GM23338 (cell line): Measurements from ENCODE around the gene RAB34.

ENCODE experiments used
- CREB1 ChIP-seq: fragments of 250-450 bp; sonication (Bioruptor Pico); IDR thresholded peaks from 2 replicates; pipeline ENCODE4 v1.5.0; 2020; ENCODE audit warnings: low read depth, mild to moderate bottlenecking, moderate library complexity
- EZH2 ChIP-seq: fragments of 200-600 bp; sonication (generic); IDR thresholded peaks from one replicate; pipeline ENCODE4 v1.8.0; 2017; ENCODE audit warnings: antibody characterized with exemption, mild to moderate bottlenecking, low read depth; ENCODE audit not compliant: unreplicated experiment
- EZH2phosphoT487 ChIP-seq: fragments of 200-600 bp; sonication (generic); IDR thresholded peaks from one replicate; pipeline ENCODE4 v1.8.1; 2018; ENCODE audit warnings: antibody characterized with exemption; ENCODE audit not compliant: unreplicated experiment
- JUNB ChIP-seq: IDR thresholded peaks from one replicate; pipeline ENCODE4 v1.6.1; 2016; ENCODE audit warnings: antibody characterized with exemption; ENCODE audit not compliant: unreplicated experiment
- NANOG ChIP-seq: IDR thresholded peaks from 2 replicates; pipeline ENCODE4 v1.6.1; 2016; ENCODE audit warnings: antibody characterized with exemption, borderline replicate concordance
- POLR2AphosphoS5 ChIP-seq: IDR thresholded peaks from 2 replicates; pipeline ENCODE4 v1.6.1; 2016; ENCODE audit warnings: antibody characterized with exemption, low read depth
- STAT1 ChIP-seq: IDR thresholded peaks from one replicate; pipeline ENCODE4 v1.6.1; 2016; ENCODE audit warnings: antibody characterized with exemption; ENCODE audit not compliant: unreplicated experiment
- TF ChIP-seq, protein P1 (sequence below), 2 experiments: fragments of 200-600 bp in 1 of 2; sonication (generic) in 1 of 2; conservative IDR thresholded peaks; 2 replicates each; pipeline versions ENCODE4 v1.5.1 to v1.6.1; 2016 to 2017; ENCODE audit warnings: antibody characterized with exemption in 2 of 2, low read depth in 2 of 2, mild to moderate bottlenecking in 2 of 2, moderate library complexity in 1 of 2
- TF ChIP-seq, protein P2 (sequence below): IDR thresholded peaks from one replicate; pipeline ENCODE4 v1.6.1; 2018; ENCODE audit warnings: antibody characterized with exemption; ENCODE audit not compliant: unreplicated experiment
- TF ChIP-seq, protein P3 (sequence below): fragments of 250-450 bp; sonication (Bioruptor Pico); IDR thresholded peaks from 2 replicates; pipeline ENCODE4 v1.5.0; 2020; ENCODE audit warnings: mild to moderate bottlenecking, moderate library complexity

DNA sequence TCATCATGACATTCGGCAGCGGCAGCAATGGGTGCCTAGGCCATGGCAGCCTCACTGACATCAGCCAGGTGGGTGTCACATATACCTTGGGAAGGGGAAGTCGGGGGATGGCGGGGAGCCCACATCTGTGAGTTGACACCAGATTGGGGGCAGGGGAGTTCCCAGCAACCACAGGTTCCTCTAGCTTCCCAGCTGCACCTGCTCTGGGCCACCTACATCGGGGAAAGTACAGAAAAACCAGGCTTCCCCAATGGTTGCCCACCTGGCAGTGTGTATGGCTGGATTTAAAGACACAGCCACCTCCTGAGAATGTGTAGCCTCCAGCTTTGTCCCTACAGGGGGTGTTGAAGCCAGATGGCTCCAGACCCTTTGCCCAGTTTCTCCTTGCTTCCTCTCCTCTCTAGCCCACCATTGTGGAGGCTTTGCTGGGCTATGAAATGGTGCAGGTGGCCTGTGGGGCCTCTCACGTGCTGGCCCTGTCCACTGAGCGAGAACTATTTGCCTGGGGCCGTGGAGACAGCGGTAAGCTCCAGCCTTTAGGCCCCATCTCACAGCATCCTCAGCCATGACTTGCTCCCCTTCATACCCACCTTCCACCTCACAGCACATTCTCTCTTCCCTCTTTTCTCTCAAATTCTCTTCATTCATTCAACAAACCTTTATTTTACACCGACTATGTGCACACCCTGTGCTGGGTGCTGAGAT is 21.2 kb upstream of the RAB34 start:
- TF ChIP-seq, protein P1, sequence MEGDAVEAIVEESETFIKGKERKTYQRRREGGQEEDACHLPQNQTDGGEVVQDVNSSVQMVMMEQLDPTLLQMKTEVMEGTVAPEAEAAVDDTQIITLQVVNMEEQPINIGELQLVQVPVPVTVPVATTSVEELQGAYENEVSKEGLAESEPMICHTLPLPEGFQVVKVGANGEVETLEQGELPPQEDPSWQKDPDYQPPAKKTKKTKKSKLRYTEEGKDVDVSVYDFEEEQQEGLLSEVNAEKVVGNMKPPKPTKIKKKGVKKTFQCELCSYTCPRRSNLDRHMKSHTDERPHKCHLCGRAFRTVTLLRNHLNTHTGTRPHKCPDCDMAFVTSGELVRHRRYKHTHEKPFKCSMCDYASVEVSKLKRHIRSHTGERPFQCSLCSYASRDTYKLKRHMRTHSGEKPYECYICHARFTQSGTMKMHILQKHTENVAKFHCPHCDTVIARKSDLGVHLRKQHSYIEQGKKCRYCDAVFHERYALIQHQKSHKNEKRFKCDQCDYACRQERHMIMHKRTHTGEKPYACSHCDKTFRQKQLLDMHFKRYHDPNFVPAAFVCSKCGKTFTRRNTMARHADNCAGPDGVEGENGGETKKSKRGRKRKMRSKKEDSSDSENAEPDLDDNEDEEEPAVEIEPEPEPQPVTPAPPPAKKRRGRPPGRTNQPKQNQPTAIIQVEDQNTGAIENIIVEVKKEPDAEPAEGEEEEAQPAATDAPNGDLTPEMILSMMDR (conservative IDR thresholded peaks at IDR 0.05; ENCODE audit: low read depth in 2 of 2) = no peak
- no peak for TF ChIP-seq EZH2
- TF ChIP-seq, protein P2, sequence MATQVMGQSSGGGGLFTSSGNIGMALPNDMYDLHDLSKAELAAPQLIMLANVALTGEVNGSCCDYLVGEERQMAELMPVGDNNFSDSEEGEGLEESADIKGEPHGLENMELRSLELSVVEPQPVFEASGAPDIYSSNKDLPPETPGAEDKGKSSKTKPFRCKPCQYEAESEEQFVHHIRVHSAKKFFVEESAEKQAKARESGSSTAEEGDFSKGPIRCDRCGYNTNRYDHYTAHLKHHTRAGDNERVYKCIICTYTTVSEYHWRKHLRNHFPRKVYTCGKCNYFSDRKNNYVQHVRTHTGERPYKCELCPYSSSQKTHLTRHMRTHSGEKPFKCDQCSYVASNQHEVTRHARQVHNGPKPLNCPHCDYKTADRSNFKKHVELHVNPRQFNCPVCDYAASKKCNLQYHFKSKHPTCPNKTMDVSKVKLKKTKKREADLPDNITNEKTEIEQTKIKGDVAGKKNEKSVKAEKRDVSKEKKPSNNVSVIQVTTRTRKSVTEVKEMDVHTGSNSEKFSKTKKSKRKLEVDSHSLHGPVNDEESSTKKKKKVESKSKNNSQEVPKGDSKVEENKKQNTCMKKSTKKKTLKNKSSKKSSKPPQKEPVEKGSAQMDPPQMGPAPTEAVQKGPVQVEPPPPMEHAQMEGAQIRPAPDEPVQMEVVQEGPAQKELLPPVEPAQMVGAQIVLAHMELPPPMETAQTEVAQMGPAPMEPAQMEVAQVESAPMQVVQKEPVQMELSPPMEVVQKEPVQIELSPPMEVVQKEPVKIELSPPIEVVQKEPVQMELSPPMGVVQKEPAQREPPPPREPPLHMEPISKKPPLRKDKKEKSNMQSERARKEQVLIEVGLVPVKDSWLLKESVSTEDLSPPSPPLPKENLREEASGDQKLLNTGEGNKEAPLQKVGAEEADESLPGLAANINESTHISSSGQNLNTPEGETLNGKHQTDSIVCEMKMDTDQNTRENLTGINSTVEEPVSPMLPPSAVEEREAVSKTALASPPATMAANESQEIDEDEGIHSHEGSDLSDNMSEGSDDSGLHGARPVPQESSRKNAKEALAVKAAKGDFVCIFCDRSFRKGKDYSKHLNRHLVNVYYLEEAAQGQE = no peak
- TF ChIP-seq JUNB = no peak
- no peak for TF ChIP-seq STAT1
- no peak for TF ChIP-seq NANOG
- TF ChIP-seq EZH2phosphoT487 = no peak
- no peak for TF ChIP-seq POLR2AphosphoS5
- no peak for TF ChIP-seq CREB1 (CRISPR knock-in tag)
- TF ChIP-seq, protein P3, sequence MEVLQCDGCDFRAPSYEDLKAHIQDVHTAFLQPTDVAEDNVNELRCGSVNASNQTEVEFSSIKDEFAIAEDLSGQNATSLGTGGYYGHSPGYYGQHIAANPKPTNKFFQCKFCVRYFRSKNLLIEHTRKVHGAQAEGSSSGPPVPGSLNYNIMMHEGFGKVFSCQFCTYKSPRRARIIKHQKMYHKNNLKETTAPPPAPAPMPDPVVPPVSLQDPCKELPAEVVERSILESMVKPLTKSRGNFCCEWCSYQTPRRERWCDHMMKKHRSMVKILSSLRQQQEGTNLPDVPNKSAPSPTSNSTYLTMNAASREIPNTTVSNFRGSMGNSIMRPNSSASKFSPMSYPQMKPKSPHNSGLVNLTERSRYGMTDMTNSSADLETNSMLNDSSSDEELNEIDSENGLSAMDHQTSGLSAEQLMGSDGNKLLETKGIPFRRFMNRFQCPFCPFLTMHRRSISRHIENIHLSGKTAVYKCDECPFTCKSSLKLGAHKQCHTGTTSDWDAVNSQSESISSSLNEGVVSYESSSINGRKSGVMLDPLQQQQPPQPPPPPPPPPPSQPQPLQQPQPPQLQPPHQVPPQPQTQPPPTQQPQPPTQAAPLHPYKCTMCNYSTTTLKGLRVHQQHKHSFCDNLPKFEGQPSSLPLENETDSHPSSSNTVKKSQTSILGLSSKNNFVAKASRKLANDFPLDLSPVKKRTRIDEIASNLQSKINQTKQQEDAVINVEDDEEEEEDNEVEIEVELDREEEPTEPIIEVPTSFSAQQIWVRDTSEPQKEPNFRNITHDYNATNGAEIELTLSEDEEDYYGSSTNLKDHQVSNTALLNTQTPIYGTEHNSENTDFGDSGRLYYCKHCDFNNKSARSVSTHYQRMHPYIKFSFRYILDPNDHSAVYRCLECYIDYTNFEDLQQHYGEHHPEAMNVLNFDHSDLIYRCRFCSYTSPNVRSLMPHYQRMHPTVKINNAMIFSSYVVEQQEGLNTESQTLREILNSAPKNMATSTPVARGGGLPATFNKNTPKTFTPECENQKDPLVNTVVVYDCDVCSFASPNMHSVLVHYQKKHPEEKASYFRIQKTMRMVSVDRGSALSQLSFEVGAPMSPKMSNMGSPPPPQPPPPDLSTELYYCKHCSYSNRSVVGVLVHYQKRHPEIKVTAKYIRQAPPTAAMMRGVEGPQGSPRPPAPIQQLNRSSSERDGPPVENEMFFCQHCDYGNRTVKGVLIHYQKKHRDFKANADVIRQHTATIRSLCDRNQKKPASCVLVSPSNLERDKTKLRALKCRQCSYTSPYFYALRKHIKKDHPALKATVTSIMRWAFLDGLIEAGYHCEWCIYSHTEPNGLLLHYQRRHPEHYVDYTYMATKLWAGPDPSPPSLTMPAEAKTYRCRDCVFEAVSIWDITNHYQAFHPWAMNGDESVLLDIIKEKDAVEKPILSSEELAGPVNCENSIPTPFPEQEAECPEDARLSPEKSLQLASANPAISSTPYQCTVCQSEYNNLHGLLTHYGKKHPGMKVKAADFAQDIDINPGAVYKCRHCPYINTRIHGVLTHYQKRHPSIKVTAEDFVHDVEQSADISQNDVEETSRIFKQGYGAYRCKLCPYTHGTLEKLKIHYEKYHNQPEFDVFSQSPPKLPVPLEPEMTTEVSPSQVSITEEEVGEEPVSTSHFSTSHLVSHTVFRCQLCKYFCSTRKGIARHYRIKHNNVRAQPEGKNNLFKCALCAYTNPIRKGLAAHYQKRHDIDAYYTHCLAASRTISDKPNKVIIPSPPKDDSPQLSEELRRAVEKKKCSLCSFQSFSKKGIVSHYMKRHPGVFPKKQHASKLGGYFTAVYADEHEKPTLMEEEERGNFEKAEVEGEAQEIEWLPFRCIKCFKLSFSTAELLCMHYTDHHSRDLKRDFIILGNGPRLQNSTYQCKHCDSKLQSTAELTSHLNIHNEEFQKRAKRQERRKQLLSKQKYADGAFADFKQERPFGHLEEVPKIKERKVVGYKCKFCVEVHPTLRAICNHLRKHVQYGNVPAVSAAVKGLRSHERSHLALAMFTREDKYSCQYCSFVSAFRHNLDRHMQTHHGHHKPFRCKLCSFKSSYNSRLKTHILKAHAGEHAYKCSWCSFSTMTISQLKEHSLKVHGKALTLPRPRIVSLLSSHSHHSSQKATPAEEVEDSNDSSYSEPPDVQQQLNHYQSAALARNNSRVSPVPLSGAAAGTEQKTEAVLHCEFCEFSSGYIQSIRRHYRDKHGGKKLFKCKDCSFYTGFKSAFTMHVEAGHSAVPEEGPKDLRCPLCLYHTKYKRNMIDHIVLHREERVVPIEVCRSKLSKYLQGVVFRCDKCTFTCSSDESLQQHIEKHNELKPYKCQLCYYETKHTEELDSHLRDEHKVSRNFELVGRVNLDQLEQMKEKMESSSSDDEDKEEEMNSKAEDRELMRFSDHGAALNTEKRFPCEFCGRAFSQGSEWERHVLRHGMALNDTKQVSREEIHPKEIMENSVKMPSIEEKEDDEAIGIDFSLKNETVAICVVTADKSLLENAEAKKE = no peak
